H9 (cell line): Measurements from ENCODE around the gene C18orf63. TPM values are rescaled to one million over a fixed set of nuclear protein-coding genes. Genes with fewer than 3 reads are reported as not detected.

Experiments used
- DNase-seq: peaks from one replicate; pipeline ENCODE4 v3.0.0-alpha.2; 2017
- H2AFZ ChIP-seq: one replicate; pipeline ENCODE4 v1.6.1; 2013; ENCODE audit warnings: mild to moderate bottlenecking, low read length, control low read depth, moderate library complexity
- H2AK5ac ChIP-seq: 2 replicates; pipeline ENCODE4 v1.6.1; 2013; ENCODE audit warnings: low read length, control low read depth, mixed read lengths; ENCODE audit not compliant: insufficient read length
- H2BK120ac ChIP-seq: one replicate; pipeline ENCODE4 v1.6.1; 2013; ENCODE audit warnings: low read depth, mild to moderate bottlenecking, low read length, control low read depth, inconsistent platforms; ENCODE audit not compliant: poor library complexity, severe bottlenecking
- H2BK12ac ChIP-seq: 2 replicates; pipeline ENCODE4 v1.6.1; 2013; ENCODE audit warnings: low read length, control low read depth, mixed read lengths, low read depth; ENCODE audit not compliant: insufficient read length
- H2BK15ac ChIP-seq: 2 replicates; pipeline ENCODE4 v1.6.1; 2013; ENCODE audit warnings: low read depth, low read length, control low read depth
- H2BK20ac ChIP-seq: one replicate; pipeline ENCODE4 v1.6.1; 2013; ENCODE audit warnings: low read depth, mild to moderate bottlenecking, low read length, control low read depth, inconsistent platforms; ENCODE audit not compliant: poor library complexity, severe bottlenecking
- H2BK5ac ChIP-seq: 2 replicates; pipeline ENCODE4 v1.6.1; 2013; ENCODE audit warnings: low read length, control low read depth, mixed read lengths; ENCODE audit not compliant: insufficient read length
- H3K14ac ChIP-seq: 2 replicates; pipeline ENCODE4 v1.6.1; 2013; ENCODE audit warnings: low read length, control low read depth; ENCODE audit not compliant: insufficient read depth
- H3K18ac ChIP-seq: 2 replicates; pipeline ENCODE4 v1.6.1; 2013; ENCODE audit warnings: low read depth, mild to moderate bottlenecking, mixed read lengths, low read length, control low read depth; ENCODE audit not compliant: insufficient read length
- H3K23ac ChIP-seq: 2 replicates; pipeline ENCODE4 v1.6.1; 2013; ENCODE audit warnings: low read length, control low read depth, mixed read lengths, low read depth; ENCODE audit not compliant: insufficient read length
- H3K23me2 ChIP-seq: 2 replicates; pipeline ENCODE4 v1.6.1; 2013; ENCODE audit warnings: low read depth, mild to moderate bottlenecking, mixed read lengths, low read length, control low read depth; ENCODE audit not compliant: insufficient read length, poor library complexity, severe bottlenecking
- H3K27ac ChIP-seq: 2 replicates; pipeline ENCODE4 v1.5.1; 2013; ENCODE audit warnings: low read length, control low read depth, mixed read lengths, low read depth; ENCODE audit not compliant: insufficient read length
- H3K27me3 ChIP-seq: 2 replicates; pipeline ENCODE4 v1.6.1; 2013; ENCODE audit warnings: low read length, control low read depth, inconsistent platforms; ENCODE audit not compliant: insufficient read depth
- H3K4ac ChIP-seq: 2 replicates; pipeline ENCODE4 v1.6.1; 2013; ENCODE audit warnings: low read depth, mild to moderate bottlenecking, control low read depth, inconsistent platforms, low read length, moderate library complexity
- H3K4me1 ChIP-seq: 2 replicates; pipeline ENCODE4 v1.6.1; 2013; ENCODE audit warnings: low read length, control low read depth, inconsistent platforms; ENCODE audit not compliant: insufficient read depth
- H3K4me2 ChIP-seq: 2 replicates; pipeline ENCODE4 v1.6.1; 2013; ENCODE audit warnings: low read length, control low read depth, mixed read lengths; ENCODE audit not compliant: insufficient read length, insufficient read depth
- H3K56ac ChIP-seq: 2 replicates; pipeline ENCODE4 v1.6.1; 2013; ENCODE audit warnings: low read depth, mild to moderate bottlenecking, mixed read lengths, low read length, control low read depth; ENCODE audit not compliant: insufficient read length
- H3K79me1 ChIP-seq: 2 replicates; pipeline ENCODE4 v1.6.1; 2013; ENCODE audit warnings: low read depth, mild to moderate bottlenecking, moderate library complexity, low read length, control low read depth, inconsistent platforms; ENCODE audit not compliant: insufficient read depth, poor library complexity, severe bottlenecking
- H3K79me2 ChIP-seq: 2 replicates; pipeline ENCODE4 v1.6.1; 2013; ENCODE audit warnings: low read length, control low read depth, inconsistent platforms; ENCODE audit not compliant: insufficient read depth
- H3K9ac ChIP-seq: 2 replicates; pipeline ENCODE4 v1.6.1; 2013; ENCODE audit warnings: low read length, control low read depth, mixed read lengths; ENCODE audit not compliant: insufficient read length; ENCODE audit errors: extremely low read depth
- H3K9me3 ChIP-seq: one replicate; pipeline ENCODE4 v1.6.1; 2013; ENCODE audit warnings: low read depth, low read length, inconsistent platforms; ENCODE audit not compliant: control insufficient read depth
- H3T11ph ChIP-seq: one replicate; pipeline ENCODE4 v1.6.1; 2013; ENCODE audit warnings: mild to moderate bottlenecking, low read length, control low read depth, inconsistent platforms
- H4K20me1 ChIP-seq: one replicate; pipeline ENCODE4 v1.6.1; 2013; ENCODE audit not compliant: control insufficient read depth, insufficient read length, insufficient read depth
- H4K5ac ChIP-seq: 2 replicates; pipeline ENCODE4 v1.6.1; 2013; ENCODE audit warnings: low read depth, mild to moderate bottlenecking, mixed read lengths, low read length, control low read depth; ENCODE audit not compliant: insufficient read length
- H4K8ac ChIP-seq: replicated peaks from 2 replicates; pipeline ENCODE4 v1.6.1; 2013; ENCODE audit warnings: low read length, control low read depth, mixed read lengths, low read depth; ENCODE audit not compliant: insufficient read length
- H4K91ac ChIP-seq: 2 replicates; pipeline ENCODE4 v1.6.1; 2013; ENCODE audit warnings: low read depth, mild to moderate bottlenecking, moderate library complexity, mixed read lengths, low read length, control low read depth; ENCODE audit not compliant: insufficient read length
- H3K27ac Mint-ChIP-seq, 3 experiments: 2 replicates in 2 of 3; 3 replicates in 1 of 3; pipeline ENCODE4 v1.8.0; 2020 to 2021; ENCODE audit warnings: mixed read lengths in 3 of 3, mild to moderate bottlenecking in 1 of 3, moderate library complexity in 1 of 3
- H3K27me3 Mint-ChIP-seq: 2 replicates; pipeline ENCODE4 v1.8.0; 2021; ENCODE audit warnings: low read depth, mild to moderate bottlenecking, moderate library complexity, mixed read lengths
- H3K36me3 Mint-ChIP-seq, 3 experiments: 2 replicates in 2 of 3; 3 replicates in 1 of 3; pipeline ENCODE4 v1.8.0; 2020 to 2021; ENCODE audit warnings: low read depth in 3 of 3, mixed read lengths in 3 of 3; ENCODE audit not compliant: insufficient read depth in 1 of 3
- H3K4me1 Mint-ChIP-seq, 2 experiments: 2 replicates each; pipeline ENCODE4 v1.8.0; 2020; ENCODE audit warnings: mixed read lengths in 2 of 2
- H3K4me3 Mint-ChIP-seq, 2 experiments: 2 replicates in 1 of 2; 3 replicates in 1 of 2; pipeline ENCODE4 v1.8.0; 2020 to 2021; ENCODE audit warnings: mild to moderate bottlenecking in 2 of 2, mixed read lengths in 2 of 2, moderate library complexity in 1 of 2
- H3K9me3 Mint-ChIP-seq, 2 experiments: 2 replicates in 1 of 2; 3 replicates in 1 of 2; pipeline ENCODE4 v1.8.0; 2020; ENCODE audit warnings: mild to moderate bottlenecking in 2 of 2, mixed read lengths in 2 of 2, moderate library complexity in 1 of 2
- WGBS: extraction: QIAGEN DNeasy Blood & Tissue Kit; methylation state at CpG from one replicate; pipeline ENCODE4 v1.1.7; 2013; ENCODE audit warnings: missing lambda C conversion rate, low lambda C conversion rate, mixed read lengths; ENCODE audit not compliant: insufficient read length; ENCODE audit errors: extremely low coverage; 5-methylcytosine and 5-hydroxymethylcytosine counted together
- total RNA-seq: library from RNA; stranded (reverse); gene quantifications from 2 replicates; pipeline ENCODE4 v1.2.1, GENCODE V29; 2021
- TF ChIP-seq, protein P1 (sequence below): fragments of 200-600 bp; sonication (generic); conservative IDR thresholded peaks from 3 replicates; pipeline ENCODE4 v1.8.0; 2021; ENCODE audit warnings: antibody characterized with exemption, mild to moderate bottlenecking

C18orf63 gene
- total RNA-seq, 1 experiment from 2014 or later, result not detected

DNA sequence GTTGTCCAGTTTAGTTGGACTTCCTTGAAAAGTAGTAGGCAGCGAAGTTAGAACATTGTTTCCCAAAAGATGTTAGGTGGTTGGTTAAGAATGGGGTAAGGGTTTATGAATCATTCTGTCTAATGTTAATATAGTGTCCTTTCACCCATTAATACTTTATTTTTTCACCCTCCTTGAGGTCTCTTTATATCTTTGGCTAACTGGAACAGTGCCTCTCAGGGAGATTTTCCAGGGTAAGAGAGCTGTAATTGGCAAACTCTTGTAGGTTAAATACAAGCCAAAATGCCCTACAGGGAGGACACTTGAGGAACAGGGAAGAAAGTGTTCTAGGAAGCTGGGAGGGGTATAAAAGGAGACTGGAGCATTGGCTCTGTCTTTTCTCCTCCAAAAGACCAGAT, 22.3 kb downstream of the C18orf63 start:
- no peak overlapping the region for H2BK120ac ChIP-seq
- H3T11ph ChIP-seq, result no peak overlapping the region
- no peak overlapping the region for H3K18ac ChIP-seq
- H2AFZ ChIP-seq, result no peak overlapping the region
- no peak overlapping the region for H4K8ac ChIP-seq
- H3K4me1 ChIP-seq, result no peaks in the 10 kb centered on the region
- H3K4ac ChIP-seq, result no peak overlapping the region
- Mint-ChIP-seq H3K27me3 (no peaks in the 10 kb centered on the region), H3K36me3 (no peaks in the 10 kb centered on the region), H3K27ac (no peak overlapping the region), H3K9me3 (no peaks in the 10 kb centered on the region; a peak in 1 of 5 replicates), H3K4me3 (no peak overlapping the region), H3K4me1 (peaks cover 11 to 14% of the 10 kb centered on the region in 2 experiments)
- H2BK15ac ChIP-seq, result no peak overlapping the region
- no peak overlapping the region for H3K56ac ChIP-seq
- H3K4me2 ChIP-seq, result no peak overlapping the region
- no peak overlapping the region for H2AK5ac ChIP-seq
- no peak overlapping the region for H2BK5ac ChIP-seq
- no CpG with 5 or more reads among the region's 1 CpG for WGBS
- H3K23me2 ChIP-seq, result no peaks in the 10 kb centered on the region
- H2BK20ac ChIP-seq, result no peak overlapping the region
- H3K27me3 ChIP-seq, result no peaks in the 10 kb centered on the region
- no peaks in the 10 kb centered on the region for H4K20me1 ChIP-seq
- H3K14ac ChIP-seq, result no peak overlapping the region
- H4K91ac ChIP-seq, result no peak overlapping the region
- no peaks in the 10 kb centered on the region for H3K79me2 ChIP-seq
- TF ChIP-seq, protein P1, sequence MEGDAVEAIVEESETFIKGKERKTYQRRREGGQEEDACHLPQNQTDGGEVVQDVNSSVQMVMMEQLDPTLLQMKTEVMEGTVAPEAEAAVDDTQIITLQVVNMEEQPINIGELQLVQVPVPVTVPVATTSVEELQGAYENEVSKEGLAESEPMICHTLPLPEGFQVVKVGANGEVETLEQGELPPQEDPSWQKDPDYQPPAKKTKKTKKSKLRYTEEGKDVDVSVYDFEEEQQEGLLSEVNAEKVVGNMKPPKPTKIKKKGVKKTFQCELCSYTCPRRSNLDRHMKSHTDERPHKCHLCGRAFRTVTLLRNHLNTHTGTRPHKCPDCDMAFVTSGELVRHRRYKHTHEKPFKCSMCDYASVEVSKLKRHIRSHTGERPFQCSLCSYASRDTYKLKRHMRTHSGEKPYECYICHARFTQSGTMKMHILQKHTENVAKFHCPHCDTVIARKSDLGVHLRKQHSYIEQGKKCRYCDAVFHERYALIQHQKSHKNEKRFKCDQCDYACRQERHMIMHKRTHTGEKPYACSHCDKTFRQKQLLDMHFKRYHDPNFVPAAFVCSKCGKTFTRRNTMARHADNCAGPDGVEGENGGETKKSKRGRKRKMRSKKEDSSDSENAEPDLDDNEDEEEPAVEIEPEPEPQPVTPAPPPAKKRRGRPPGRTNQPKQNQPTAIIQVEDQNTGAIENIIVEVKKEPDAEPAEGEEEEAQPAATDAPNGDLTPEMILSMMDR, result no peak
- H3K9ac ChIP-seq, result no peak overlapping the region
- no peak for DNase-seq
- H2BK12ac ChIP-seq, result no peak overlapping the region
- H3K79me1 ChIP-seq, result no peaks in the 10 kb centered on the region
- H3K9me3 ChIP-seq, result no peaks in the 10 kb centered on the region
- H3K23ac ChIP-seq, result no peak overlapping the region
- H4K5ac ChIP-seq, result no peak overlapping the region
- no peak overlapping the region for H3K27ac ChIP-seq
